Measurements from ENCODE around the gene CST7. TPM values are rescaled to one million over a fixed set of nuclear protein-coding genes. Genes with fewer than 3 reads are reported as not detected.

The CST7 gene
- total RNA-seq, 1 experiment from 2014 or later: not detected

GRCh38 chr20:24942679-24943078, 6.4 kb upstream of the CST7 start:
- ChIA-PET POLR2A (no interaction called here), CTCF (interaction anchor here (0.7 kb wide), 1 partner anchor 12 kb away, joined by 3 read pairs; no protein-coding TSS in a partner anchor)
- no peaks in the 10 kb centered on the region for H3K4me1 Mint-ChIP-seq
- peaks cover 13% of the 10 kb centered on the region for H3K27me3 Mint-ChIP-seq (ENCODE audit: low read depth)
- peaks cover 18% of the 10 kb centered on the region; the same call in 1 of the 2 replicates for H3K36me3 Mint-ChIP-seq
- peaks cover 58% of the 10 kb centered on the region for H3K9me3 Mint-ChIP-seq
- no peak overlapping the region for H3K4me3 Mint-ChIP-seq
- TF ChIP-seq MXD4 (CRISPR knock-in tag; IDR thresholded peaks at IDR 0.05; ENCODE audit: borderline replicate concordance) (no peak), ZNF671 (CRISPR knock-in tag; IDR thresholded peaks at IDR 0.05) (no peak), IRF2 (CRISPR knock-in tag; IDR thresholded peaks at IDR 0.05; ENCODE audit: borderline replicate concordance, low read depth) (no peak), ZNF281 (CRISPR knock-in tag; IDR thresholded peaks at IDR 0.05) (no peak), PREB (CRISPR knock-in tag; IDR thresholded peaks at IDR 0.05; ENCODE audit: borderline replicate concordance) (no peak), ZNF138 (CRISPR knock-in tag; conservative IDR thresholded peaks at IDR 0.05) (no peak), JUN (CRISPR knock-in tag; IDR thresholded peaks at IDR 0.05) (no peak), ZNF121 (CRISPR knock-in tag; IDR thresholded peaks at IDR 0.05) (no peak)
- ATAC-seq (no peak), DNase-seq (ENCODE audit: low spot score) (no peak)
- H3K27ac Mint-ChIP-seq: no peak overlapping the region

GRCh38 chr20:24943196-24943595, 5.9 kb upstream of the CST7 start:
- CTCF ChIA-PET: interaction anchor here (0.7 kb wide), 1 partner anchor 13 kb away, joined by 3 read pairs; no protein-coding TSS in a partner anchor
- no peak for DNase-seq (ENCODE audit: low spot score)
- Mint-ChIP-seq H3K36me3 (peaks cover 18% of the 10 kb centered on the region; the same call in 1 of the 2 replicates), H3K27me3 (ENCODE audit: low read depth) (peaks cover 17% of the 10 kb centered on the region), H3K9me3 (peaks cover 61% of the 10 kb centered on the region), H3K4me1 (no peaks in the 10 kb centered on the region), H3K27ac (no peak overlapping the region), H3K4me3 (no peak overlapping the region)
- ATAC-seq: no peak
- POLR2A ChIA-PET: no interaction called here
- TF ChIP-seq E2F4 (CRISPR knock-in tag; IDR thresholded peaks at IDR 0.05; ENCODE audit: borderline replicate concordance, low read depth) (no peak), ZNF396 (CRISPR knock-in tag; IDR thresholded peaks at IDR 0.05; ENCODE audit: borderline replicate concordance) (no peak), HMGA2 (CRISPR knock-in tag; IDR thresholded peaks at IDR 0.05) (no peak), ZBTB21 (CRISPR knock-in tag; IDR thresholded peaks at IDR 0.05; ENCODE audit: borderline replicate concordance) (no peak), FOXK1 (CRISPR knock-in tag; IDR thresholded peaks at IDR 0.05) (no peak), CREB1 (CRISPR knock-in tag; IDR thresholded peaks at IDR 0.05) (no peak), GABPB1 (CRISPR knock-in tag; IDR thresholded peaks at IDR 0.05) (no peak), FOXP4 (CRISPR knock-in tag; IDR thresholded peaks at IDR 0.05) (no peak), MXD4 (CRISPR knock-in tag; IDR thresholded peaks at IDR 0.05; ENCODE audit: borderline replicate concordance) (no peak), NR3C1 (CRISPR knock-in tag; conservative IDR thresholded peaks at IDR 0.05; ENCODE audit: low read depth) (no peak), JUN (CRISPR knock-in tag; IDR thresholded peaks at IDR 0.05) (no peak), AFF4 (CRISPR knock-in tag; IDR thresholded peaks at IDR 0.05; ENCODE audit: borderline replicate concordance) (no peak), PREB (CRISPR knock-in tag; IDR thresholded peaks at IDR 0.05; ENCODE audit: borderline replicate concordance) (no peak), ZNF263 (CRISPR knock-in tag; IDR thresholded peaks at IDR 0.05; ENCODE audit: low read depth) (no peak), HMGXB4 (CRISPR knock-in tag; IDR thresholded peaks at IDR 0.05) (no peak), EMX1 (CRISPR knock-in tag; IDR thresholded peaks at IDR 0.05) (no peak)
